Prostate gland (tissue), 2 donors: Measurements from ENCODE around the gene GRIN1.

Experiments
- CTCF ChIP-seq, 4 experiments: fragments of 200-600 bp in 2 of 4; fragments of 450-650 bp in 2 of 4; sonication (generic) in 2 of 4; IDR thresholded peaks; 1 replicate in 3 of 4; 2 replicates in 1 of 4; pipeline ENCODE4 v1.5.1; 2016 to 2019; ENCODE audit warnings: antibody characterized with exemption in 4 of 4, mild to moderate bottlenecking in 2 of 4, moderate library complexity in 2 of 4
- POLR2AphosphoS5 ChIP-seq: sonication (generic); formaldehyde crosslinking; IDR thresholded peaks from one replicate; pipeline ENCODE4 v1.6.1; 2017; ENCODE audit warnings: antibody characterized with exemption

- no peak for TF ChIP-seq CTCF (IDR thresholded peaks at IDR 0.05)
- no peak for TF ChIP-seq POLR2AphosphoS5
These were observed 10.6 kb upstream of the GRIN1 start for GRCh38 chr9:137128158-137128861.
